HCT116 (cell line): Measurements from ENCODE around the gene HVCN1.

ENCODE experiments used
- EZH2 ChIP-seq: fragments of 200-600 bp; sonication (generic); IDR thresholded peaks from 2 replicates; pipeline ENCODE4 v1.6.1; 2017; ENCODE audit warnings: antibody characterized with exemption, mixed run types
- EZH2phosphoT487 ChIP-seq: fragments of 200-600 bp; IDR thresholded peaks from 2 replicates; pipeline ENCODE4 v1.6.1; 2018; ENCODE audit warnings: antibody characterized with exemption, borderline replicate concordance
- ZFX ChIP-seq: fragments of 450-650 bp; IDR thresholded peaks from 2 replicates; pipeline ENCODE4 v1.6.1; 2017

GRCh38 chr12:110726028-110726427, 37.1 kb upstream of the HVCN1 start:
- TF ChIP-seq EZH2: no peak
- no peak for TF ChIP-seq ZFX
- TF ChIP-seq EZH2phosphoT487: no peak
